GM21447 (cell line): ENCODE data around the gene NPW.

Source experiments
- ATAC-seq: cut with Tn5 transposase; IDR thresholded peaks from one replicate; pipeline ENCODE4 v1.9.1; 2021; ENCODE audit not compliant: unreplicated experiment

The NPW gene

DNA sequence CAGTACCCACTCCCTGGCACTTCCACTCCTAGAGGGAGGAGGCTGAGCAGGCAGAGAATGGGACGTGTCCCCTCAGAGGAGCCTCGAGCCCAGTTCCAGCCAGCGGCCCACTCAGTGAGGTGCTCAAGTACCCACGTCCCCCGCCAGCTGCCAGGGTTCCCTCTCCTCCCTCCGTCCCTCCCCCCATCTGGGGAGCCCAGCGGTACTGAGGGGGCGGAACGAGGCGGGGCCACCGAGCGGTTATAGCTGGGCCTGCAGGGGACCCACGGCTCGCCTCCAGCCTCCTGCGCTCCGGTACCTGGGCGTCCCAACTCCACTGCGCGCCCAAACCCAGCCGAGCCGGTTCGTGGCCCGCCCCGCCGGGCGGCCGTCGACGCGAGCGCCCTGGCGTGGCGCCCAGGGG is at the start of gene NPW:
Gene NPW, plus strand, starts transcription at position 268 of the 403 bp plus-strand sequence.
- no peak for ATAC-seq

DNA sequence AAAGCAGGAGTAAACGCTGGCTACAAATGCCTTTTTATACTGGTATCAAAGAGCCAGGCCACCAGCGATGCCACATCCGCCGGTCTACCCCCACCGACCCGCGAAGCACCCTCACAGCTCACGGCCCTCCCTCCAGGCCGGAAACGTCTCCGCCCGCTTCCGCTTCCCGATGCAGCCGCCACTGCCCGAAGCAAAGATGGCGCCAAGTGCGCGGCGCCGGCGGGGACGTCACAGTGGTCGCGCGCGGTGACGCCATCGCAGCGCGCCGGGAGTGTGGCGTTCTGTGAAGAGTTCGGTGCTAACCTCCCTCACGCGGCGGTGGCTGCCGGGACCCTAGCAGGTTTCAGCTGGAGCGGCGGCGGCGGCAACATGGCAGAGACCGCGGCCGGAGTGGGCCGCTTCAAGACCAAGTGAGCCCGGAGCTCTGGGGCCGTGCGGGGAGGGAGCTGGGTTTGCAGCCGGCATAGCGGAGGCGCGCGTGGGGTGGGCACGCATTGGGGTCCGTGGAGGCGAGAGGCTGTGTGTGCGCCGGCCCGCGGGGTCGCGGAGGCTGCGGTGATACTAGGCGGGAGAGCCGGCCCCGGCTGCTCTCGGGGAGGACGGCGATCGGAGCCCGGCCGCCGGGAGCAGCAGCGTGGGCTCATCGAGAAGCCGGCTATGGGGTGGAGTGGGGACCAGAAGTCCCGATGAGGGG is 47.6 kb upstream of the NPW start, which contains the start of gene TBL3:
Gene TBL3, plus strand, starts transcription at position 258 of the 694 bp plus-strand sequence. Its CDS starts 112 bp downstream, at position 370.
- peak; percentile 78 for ATAC-seq

DNA sequence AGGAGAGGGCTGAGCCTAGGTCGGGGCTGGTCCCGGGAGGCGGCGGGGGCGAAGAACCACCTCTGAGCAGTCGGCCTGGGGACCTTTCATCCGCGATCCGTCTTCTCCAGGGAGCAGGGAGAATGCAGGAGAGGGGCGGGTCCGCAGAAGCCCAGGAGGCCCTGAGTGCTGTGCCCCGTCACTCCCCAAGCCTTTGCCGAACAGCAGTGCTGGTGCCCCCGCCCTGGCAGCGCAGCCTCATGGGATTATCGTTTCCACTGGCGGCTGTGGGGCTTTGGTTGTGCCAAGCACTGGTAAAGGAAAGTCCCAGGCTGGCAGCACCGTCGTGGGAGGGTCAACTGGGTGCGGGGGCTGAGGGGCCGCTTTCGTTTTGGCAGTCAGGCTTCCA is 47.1 kb upstream of the NPW start:
- no peak for ATAC-seq

DNA sequence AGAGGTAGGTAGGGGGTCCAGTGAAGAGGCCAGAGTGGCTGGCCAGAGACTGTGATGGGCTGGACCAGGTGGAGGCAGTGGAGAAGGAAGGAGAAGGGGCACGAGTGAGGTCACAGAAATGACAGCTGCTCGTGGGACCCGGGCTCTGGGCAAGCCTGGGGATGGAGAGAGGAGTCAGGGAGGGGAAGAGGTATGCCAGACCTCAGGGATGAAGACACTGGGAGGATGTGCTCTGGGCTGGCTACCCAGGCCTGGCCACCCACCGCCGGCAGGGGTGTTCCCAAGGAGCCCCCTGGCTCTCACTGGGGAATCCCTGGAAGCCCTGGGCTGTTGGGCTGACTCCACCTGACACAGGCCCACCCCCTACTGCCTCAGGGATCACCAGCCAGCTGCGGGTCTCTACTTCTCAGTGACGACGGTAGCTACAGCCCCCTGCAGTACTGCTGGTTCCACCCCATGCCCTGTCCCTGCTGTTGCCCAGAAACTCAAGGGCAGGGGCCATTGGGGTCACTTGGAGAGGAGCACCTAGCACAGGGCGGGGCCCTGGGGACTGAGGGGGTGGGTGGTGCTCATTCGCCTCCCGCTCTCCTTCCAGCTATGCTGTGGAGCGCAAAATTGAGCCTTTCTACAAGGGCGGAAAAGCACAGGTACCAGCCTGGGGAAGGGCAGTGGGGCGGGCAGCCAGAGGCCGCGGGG is 46.0 kb upstream of the NPW start:
- ATAC-seq: no peak

DNA sequence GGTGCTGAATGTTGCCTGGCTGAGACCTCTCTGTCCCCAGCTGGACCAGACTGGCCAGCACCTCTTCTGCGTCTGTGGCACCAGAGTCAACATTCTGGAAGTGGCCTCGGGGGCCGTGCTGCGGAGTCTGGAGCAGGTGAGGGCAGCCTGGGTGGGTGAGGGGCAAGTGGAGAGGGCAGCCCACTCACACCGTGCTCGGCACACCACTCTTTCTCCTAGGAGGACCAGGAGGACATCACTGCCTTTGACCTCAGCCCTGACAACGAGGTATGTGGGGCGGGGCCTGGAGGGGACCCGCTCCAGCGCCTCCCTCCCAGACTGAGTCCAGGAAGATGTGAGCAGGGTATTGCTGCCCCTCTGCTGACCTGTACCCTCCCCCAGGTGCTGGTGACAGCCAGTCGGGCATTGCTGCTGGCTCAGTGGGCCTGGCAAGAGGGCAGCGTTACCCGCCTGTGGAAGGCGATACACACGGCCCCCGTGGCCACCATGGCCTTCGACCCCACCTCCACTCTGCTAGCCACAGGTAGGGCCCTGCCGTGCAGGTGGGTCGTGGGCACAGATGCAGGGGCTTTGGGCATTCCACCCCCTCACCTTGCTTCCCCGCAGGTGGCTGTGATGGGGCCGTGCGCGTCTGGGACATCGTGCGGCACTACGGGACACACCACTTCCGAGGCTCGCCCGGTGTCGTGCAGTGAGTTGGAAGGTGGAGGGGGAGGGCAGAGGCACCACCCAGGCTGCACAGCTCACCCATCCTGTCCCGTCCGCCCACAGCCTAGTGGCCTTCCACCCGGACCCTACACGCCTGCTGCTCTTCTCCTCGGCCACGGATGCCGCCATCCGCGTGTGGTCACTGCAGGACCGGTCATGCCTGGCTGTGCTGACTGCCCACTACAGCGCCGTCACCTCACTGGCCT is 45.2 kb upstream of the NPW start:
- no peak for ATAC-seq

DNA sequence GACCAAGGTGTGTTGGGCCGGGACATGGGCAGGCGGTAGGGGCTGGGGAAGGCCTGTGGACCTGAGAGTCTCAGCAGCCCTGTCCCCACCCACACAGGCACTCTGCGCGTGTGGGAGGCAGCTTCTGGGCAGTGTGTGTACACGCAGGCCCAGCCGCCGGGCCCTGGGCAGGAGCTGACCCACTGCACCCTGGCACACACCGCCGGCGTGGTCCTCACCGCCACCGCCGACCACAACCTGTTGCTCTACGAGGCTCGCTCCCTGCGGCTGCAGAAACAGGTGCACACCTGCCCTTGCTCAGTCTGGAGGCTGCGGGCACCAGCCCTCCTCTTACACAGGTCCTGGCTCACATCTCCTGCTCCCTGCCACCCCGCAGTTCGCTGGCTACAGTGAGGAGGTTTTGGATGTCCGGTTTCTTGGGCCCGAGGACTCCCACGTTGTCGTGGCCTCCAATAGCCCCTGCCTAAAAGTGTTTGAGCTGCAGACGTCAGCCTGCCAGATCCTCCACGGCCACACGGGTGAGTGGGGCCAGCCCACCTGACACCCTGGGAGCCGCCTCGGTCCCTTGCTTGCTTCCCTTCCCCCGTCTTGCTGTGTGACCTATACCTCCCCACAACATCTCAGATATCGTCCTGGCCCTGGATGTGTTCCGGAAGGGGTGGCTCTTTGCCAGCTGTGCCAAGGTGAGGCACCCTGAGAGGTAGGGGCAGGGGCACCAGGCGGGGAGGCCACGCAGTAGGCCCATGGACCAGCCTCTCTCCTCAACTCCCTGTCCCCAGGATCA is 44.0 kb upstream of the NPW start:
- ATAC-seq: no peak

DNA sequence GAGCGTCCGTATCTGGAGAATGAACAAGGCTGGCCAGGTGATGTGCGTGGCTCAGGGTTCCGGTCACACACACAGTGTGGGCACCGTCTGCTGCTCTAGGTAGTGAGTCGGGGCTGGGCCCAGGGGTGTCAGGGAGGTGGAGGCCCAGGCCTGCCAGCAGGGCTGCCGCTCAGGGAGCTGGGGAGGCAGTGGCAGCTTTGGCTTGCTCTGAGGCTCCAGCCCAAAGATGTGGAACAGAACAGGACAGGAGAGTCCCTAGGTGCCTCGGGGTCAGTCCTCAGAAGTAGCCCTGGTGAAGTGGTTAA is 43.4 kb upstream of the NPW start:
- no peak for ATAC-seq

DNA sequence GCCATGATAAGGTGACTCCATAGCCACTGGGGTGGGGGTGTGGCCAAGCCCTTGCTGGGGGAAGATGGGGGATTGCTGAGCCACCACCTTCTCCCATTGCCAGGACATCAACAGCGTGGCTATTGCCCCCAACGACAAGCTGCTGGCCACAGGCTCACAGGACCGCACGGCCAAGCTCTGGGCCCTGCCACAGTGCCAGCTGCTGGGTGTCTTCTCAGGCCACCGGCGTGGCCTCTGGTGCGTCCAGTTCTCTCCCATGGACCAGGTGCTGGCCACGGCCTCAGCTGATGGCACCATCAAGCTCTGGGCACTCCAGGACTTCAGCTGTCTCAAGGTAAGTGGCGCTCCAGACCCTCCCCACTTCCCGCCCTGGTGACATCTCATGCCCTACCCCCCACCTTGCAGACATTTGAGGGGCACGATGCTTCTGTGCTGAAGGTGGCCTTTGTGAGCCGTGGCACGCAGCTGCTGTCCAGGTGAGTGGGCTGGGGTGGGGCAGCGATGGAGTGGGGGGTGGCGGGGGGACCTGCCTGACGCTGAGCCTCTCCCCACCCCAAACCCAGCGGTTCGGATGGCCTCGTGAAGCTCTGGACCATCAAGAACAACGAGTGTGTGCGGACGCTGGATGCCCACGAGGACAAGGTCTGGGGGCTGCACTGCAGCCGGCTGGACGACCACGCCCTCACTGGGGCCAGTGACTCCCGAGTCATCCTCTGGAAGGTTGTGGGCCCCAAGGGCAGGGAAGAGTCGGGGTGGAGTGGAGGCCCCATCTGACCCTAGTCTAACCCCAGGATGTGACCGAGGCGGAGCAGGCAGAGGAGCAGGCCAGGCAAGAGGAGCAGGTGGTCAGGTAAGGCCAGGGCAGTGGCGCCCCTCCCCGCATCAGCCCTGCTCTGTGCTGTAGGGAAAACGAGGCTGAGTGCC is 42.4 kb upstream of the NPW start:
- no peak for ATAC-seq

DNA sequence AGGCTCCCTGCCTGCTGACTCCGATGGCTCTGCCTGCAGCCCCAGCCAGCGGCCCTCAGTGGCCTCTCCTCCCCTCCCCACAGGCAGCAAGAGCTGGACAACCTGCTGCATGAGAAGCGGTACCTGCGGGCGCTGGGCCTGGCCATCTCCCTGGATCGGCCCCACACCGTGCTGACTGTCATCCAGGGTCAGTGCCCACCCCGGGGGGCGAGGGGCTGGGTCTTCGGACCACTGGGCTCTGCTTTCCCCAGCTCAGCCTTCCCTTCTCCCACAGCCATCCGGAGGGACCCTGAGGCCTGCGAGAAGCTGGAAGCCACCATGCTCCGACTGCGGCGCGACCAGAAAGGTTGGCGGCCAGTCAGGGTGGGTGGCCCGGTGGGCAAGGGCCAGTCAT is 41.7 kb upstream of the NPW start:
- ATAC-seq: no peak

DNA sequence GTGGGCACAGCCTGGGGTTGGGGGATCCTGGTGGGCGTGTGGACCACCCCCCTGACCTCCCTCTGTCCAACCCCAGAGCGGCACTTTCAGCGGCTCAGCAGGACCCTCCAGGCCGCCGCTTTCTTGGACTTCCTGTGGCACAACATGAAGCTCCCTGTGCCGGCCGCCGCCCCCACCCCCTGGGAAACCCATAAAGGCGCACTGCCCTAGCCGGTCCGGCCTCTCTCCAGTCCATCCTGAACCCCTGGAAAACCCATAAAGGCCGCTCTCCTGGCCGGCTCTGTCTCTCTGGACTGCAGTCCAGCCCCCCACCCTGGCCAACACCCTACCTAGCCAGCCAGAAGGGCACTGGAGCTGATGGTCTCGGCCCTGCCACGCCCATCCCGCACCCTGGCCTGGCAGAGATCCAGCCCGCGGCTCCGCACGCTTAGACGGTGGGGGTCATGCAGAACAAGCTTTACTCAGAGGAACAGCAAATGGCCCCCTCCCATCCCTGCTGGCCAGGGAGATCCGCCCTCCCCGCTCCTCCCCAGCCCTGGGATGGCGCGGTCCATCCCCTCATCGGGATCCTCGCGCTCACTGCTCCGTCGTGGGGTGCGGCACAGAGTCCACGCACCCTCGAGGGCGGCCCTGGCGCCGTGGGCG is 41.0 kb upstream of the NPW start:
- ATAC-seq: no peak

DNA sequence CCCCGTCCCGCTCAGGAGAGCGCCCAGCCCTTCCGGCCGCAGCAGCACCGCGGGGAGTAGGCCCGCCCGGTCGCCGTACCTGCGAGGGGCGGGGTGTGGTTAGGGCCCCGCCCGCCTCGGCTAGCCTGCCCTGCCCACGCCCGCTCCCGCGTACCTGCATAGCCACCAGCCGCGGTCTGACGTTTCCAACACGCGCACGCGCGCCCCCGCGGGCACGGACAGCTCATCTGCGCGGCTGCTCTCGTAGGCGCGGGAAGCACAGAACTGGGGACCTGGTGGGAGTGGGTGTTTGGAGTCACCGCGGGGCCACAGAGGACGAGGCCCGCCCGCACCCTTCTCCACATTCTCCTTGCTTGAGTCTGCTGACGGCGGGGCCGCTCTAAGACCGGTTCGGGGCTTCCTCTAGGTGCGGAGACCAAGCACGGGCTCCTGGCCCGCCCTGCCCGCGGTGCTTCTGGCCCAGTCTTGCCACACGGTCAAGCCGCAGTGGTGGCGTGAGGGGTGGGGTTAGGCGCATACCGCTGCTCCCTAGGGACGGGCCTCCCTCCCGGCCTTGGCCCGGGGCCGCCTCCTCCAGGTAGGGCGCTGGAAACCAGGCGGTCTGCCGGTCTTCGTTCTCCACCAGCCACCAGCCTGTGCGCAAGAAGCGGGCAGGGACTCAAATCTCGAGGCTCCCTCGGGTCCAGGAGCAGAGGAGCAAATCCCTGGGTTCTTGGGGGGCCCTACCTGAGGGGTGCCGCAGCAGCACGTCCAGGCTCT is 40.1 kb upstream of the NPW start:
- no peak for ATAC-seq

DNA sequence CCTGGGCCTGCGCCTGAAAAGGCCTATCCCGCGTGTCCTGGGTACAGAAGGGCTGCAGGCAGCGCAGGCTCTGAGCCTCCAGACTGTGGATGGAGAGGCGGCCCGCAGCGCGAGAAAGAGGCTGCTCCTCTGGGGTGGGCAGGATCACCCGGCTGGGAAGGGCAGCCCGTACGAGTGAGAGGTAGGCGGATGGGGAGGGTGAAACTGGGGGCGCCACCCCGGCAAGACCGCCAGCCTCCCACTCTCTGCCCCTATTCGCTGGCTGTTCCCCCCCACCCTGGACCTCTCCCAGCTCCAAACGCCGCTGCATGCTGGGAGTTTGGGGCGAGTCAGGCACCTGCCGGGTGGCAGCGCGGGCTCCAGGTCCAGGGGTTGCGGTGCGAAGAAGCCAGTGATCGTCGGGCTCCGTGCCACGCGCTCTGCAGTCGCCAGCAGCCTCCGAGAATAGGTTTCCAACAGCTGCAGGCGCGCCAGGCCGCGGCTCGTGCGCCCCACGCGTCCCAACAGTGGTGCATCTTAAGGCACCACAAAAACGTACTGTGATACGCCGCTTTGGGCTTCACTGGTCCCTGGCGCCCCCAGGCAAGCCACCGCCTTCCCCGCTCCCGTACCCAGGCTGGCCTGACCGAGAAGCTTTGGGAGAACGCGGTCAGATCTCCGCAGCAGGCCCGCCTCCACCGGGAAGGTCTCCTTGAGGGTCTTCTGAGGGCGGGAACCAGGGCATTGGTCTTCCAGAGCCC is 39.4 kb upstream of the NPW start:
- ATAC-seq: no peak

DNA sequence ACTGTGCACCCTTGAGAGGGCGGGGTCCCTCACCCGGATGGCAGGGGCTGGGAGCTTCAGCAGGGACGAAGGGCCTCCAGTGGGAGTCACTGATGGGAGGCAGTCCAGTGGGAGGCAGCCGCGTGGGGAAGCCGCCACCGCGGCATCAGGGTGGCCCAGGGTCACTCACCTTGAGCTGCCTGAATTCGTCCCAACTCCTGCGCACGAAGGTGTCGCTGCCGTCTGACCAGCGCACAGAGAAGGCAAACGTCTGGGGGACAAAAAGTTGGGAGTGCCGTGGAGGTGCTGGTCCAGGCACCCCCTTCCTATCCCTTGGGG is 38.9 kb upstream of the NPW start:
- no peak for ATAC-seq

DNA sequence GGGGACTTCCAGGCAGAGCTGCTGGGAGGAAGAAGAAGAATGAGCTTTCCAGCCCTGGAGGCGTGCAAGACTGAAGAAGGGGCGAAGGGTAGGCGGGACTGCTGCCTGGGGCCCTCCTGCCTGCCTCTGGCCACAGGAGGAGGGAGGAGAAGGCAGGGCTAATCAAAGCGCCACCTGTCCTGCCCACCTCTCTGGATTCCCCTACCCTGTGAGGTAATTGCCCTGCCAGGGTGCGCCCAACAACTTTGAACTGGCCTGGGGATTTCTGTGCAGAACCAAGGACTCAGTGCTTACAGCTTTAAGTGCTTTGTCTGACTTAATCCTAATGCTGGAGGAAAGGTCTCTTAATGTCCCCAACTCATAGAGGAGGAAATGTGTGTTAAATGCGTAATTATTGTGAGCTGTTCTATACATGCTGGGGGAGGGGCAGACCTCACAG is 38.2 kb upstream of the NPW start, which contains the start of gene NOXO1:
Gene NOXO1, minus strand, starts transcription at position 72 of the 439 bp plus-strand sequence. CDS start 290 bp downstream, outside the sequence.
- no peak for ATAC-seq

DNA sequence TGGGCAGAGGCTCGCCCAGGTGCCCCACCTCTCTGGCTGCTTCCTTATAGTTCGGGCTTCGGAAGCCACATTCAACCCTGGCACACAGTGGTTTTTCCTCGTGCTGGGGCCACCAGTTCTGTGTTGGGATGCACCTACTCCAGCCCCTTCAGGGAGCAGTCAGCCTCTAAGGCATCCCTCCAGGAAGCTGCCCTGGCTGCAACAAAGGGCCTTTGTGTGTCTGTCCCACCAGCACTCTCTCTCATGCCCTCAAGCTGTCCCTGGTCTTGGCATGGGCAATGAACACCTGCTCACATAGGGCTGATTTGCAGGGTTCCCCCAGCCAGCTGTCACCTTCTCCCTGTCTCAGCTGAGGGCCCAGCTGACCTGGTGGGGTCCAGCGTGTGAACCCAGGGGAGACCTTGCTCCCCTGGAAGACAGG is 37.6 kb upstream of the NPW start:
- ATAC-seq: no peak

DNA sequence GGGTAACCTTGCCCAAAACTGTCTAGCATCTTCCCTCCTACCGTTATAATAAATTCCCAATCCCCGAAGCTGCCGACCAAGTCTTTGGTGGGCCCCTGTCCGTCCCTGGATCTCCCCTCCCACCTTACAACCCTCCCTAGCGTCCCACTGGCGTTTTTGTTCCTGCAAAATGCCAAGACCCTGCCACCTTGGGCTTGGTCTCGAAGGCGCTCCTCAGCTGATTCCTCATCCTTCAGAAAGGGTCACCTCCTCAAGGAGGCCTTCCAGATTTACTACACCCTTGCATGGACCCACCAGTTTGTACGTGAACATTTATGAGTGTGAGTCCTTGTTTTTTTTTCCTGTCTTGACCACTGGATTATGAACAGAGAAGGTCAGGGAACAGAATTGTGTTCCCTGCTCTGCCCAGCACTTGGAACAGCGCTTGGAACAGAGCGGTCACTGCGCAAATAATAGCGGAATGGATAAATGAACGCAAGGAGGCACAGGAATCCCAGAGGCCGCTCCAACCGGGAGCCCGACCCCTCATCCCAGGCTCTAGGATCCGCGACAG is 36.5 kb upstream of the NPW start:
- no peak for ATAC-seq

DNA sequence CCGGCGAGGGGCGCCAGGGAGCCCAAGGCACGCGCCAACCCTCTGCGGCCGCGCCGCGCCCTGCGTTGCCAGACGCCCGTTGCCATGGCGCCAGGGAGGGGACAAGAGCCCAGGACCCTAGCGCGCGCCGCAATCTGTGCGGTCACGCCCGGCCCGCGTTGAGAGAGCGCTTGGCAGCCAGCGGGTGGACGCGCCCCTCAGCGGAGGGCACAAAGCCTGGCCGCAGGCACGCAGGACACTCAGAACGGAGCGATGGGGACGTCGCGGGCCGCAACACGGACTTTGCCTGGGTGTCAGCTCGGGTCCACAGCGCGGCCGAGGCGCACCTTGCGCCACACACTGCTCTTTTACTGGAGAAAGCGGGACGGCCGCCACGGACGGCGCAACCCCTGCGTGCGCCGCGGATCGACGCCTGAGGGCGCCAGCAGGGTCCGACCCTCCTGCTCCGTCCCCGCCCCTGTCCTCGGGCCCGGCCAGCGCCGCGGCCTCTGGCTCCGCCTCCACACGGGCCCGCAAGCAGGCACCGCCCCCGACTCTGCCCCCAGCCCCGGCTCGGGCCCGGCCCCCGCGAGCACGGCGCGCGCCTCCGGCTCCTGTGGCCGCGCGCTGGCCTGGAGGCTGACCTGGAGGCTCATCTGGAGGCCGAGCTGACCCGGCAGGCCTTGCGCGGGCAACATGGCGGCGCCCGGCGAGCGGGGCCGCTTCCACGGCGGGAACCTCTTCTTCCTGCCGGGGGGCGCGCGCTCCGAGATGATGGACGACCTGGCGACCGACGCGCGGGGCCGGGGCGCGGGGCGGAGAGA is 35.8 kb upstream of the NPW start, which contains the start of gene GFER:
Gene GFER, plus strand, starts transcription at position 650 of the 803 bp plus-strand sequence. Its CDS starts 26 bp downstream, at position 676.
- ATAC-seq: peak; percentile 66
